HG03025 (cell line): ENCODE measurements around the gene SLC17A6.

Experiments used
- ATAC-seq: cut with Tn5 transposase; IDR thresholded peaks from one replicate; pipeline ENCODE4 v1.9.1; 2021; ENCODE audit warnings: mild to moderate bottlenecking, moderate library complexity; ENCODE audit not compliant: unreplicated experiment, low FRiP score

Gene SLC17A6

GRCh38 chr11:22337596-22338485 lies at the start of gene SLC17A6:
Gene SLC17A6 (plus strand): TSS chr11:22338381. CDS start chr11:22338534, 153 bp downstream.
- ATAC-seq: no peak

GRCh38 chr11:22302368-22302767 lies 35.8 kb upstream of the SLC17A6 start:
- ATAC-seq: no peak

- ATAC-seq: no peak
These were observed 33.7 kb upstream of the SLC17A6 start for GRCh38 chr11:22304337-22304961.

- ATAC-seq: no peak
These were observed 20.5 kb upstream of the SLC17A6 start for GRCh38 chr11:22317656-22318055.

GRCh38 chr11:22331771-22332170 lies 6.4 kb upstream of the SLC17A6 start:
- no peak for ATAC-seq

- ATAC-seq: no peak
These were observed 1.6 kb upstream of the SLC17A6 start for GRCh38 chr11:22336587-22336986.

- ATAC-seq: no peak
These were observed 1.4 kb downstream of the SLC17A6 start for GRCh38 chr11:22339611-22340010.

GRCh38 chr11:22340235-22340634 lies 2.1 kb downstream of the SLC17A6 start:
- ATAC-seq: no peak

- no peak for ATAC-seq
These were observed 2.8 kb downstream of the SLC17A6 start for GRCh38 chr11:22340701-22341587.

GRCh38 chr11:22341588-22341931 lies 3.4 kb downstream of the SLC17A6 start:
- ATAC-seq: no peak

- no peak for ATAC-seq
These were observed 4.2 kb downstream of the SLC17A6 start for GRCh38 chr11:22342211-22343031.

GRCh38 chr11:22343032-22343324 lies 4.8 kb downstream of the SLC17A6 start:
- ATAC-seq: no peak

GRCh38 chr11:22343371-22344032 lies 5.3 kb downstream of the SLC17A6 start:
- ATAC-seq: no peak

- no peak for ATAC-seq
These were observed 5.9 kb downstream of the SLC17A6 start for GRCh38 chr11:22344081-22344480.

- no peak for ATAC-seq
These were observed 8.1 kb downstream of the SLC17A6 start for GRCh38 chr11:22346282-22346681.

- no peak for ATAC-seq
These were observed 9.8 kb downstream of the SLC17A6 start for GRCh38 chr11:22347857-22348487.

- no peak for ATAC-seq
These were observed 11.3 kb downstream of the SLC17A6 start for GRCh38 chr11:22349491-22349890.

GRCh38 chr11:22359295-22359694 lies 21.1 kb downstream of the SLC17A6 start:
- no peak for ATAC-seq

- no peak for ATAC-seq
These were observed 33.0 kb downstream of the SLC17A6 start for GRCh38 chr11:22371160-22371559.
